ENCODE data around the gene INCENP.
"Not testable (repeated sequence)": the region's sequence is repeated elsewhere in the genome, so short reads cannot be mapped to it uniquely, and the experiment has no call there.

INCENP gene

GRCh38 chr11:62123669-62124185 is at the start of gene INCENP:
INCENP (plus strand) TSS chr11:62124011; CDS start chr11:62128162, 4,151 bp downstream.
- peak; percentile 97 for DNase-seq

GRCh38 chr11:62075438-62075837 is 48.4 kb upstream of the INCENP start:
- no peak for DNase-seq

- no peak for DNase-seq
Observed at GRCh38 chr11:62077132-62077531, 46.7 kb upstream of the INCENP start.

- DNase-seq: peak; percentile 48 to 52
Observed at GRCh38 chr11:62081378-62082291, 42.2 kb upstream of the INCENP start.

- DNase-seq: no peak
Observed at GRCh38 chr11:62082292-62082657, 41.5 kb upstream of the INCENP start.

GRCh38 chr11:62084801-62085200 is 39.0 kb upstream of the INCENP start:
- not testable (repeated sequence) for DNase-seq

GRCh38 chr11:62087694-62088093 is 36.1 kb upstream of the INCENP start:
- DNase-seq: no peak

- DNase-seq: no peak
Observed at GRCh38 chr11:62088331-62088933, 35.4 kb upstream of the INCENP start.

- no peak for DNase-seq
Observed at GRCh38 chr11:62103141-62103540, 20.7 kb upstream of the INCENP start.

GRCh38 chr11:62103986-62104385 is 19.8 kb upstream of the INCENP start:
- no peak for DNase-seq

- no peak for DNase-seq
Observed at GRCh38 chr11:62104816-62105653, 18.8 kb upstream of the INCENP start.

- DNase-seq: no peak
Observed at GRCh38 chr11:62105667-62106191, 18.1 kb upstream of the INCENP start.

GRCh38 chr11:62108017-62108750 is 15.6 kb upstream of the INCENP start:
- peak; percentile 66 to 67 for DNase-seq

GRCh38 chr11:62108971-62109404 is 14.8 kb upstream of the INCENP start:
- no peak for DNase-seq

- no peak for DNase-seq
Observed at GRCh38 chr11:62115085-62115694, 8.6 kb upstream of the INCENP start.

- DNase-seq: no peak
Observed at GRCh38 chr11:62116451-62116850, 7.4 kb upstream of the INCENP start.

GRCh38 chr11:62119569-62119968 is 4.2 kb upstream of the INCENP start:
- no peak for DNase-seq

GRCh38 chr11:62120001-62120400 is 3.8 kb upstream of the INCENP start:
- no peak for DNase-seq

- no peak for DNase-seq
Observed at GRCh38 chr11:62120431-62120830, 3.4 kb upstream of the INCENP start.

GRCh38 chr11:62122076-62122475 is 1.7 kb upstream of the INCENP start:
- DNase-seq: no peak

Data from SHP77 (cell line).